ENCODE measurements around the gene ERVK3-1. TPM values are rescaled to one million over a fixed set of nuclear protein-coding genes. Genes with fewer than 3 reads are reported as not detected.
A peak's percentile ranks its signal among the peaks of the same experiment; 100 is the strongest.

The ERVK3-1 gene
- total and polyA plus RNA-seq, 2 of the 13 experiments (the other 11 are each of a cell fraction or from before 2014, with no cell fraction given) = 28.5 to 38.7 TPM

DNA sequence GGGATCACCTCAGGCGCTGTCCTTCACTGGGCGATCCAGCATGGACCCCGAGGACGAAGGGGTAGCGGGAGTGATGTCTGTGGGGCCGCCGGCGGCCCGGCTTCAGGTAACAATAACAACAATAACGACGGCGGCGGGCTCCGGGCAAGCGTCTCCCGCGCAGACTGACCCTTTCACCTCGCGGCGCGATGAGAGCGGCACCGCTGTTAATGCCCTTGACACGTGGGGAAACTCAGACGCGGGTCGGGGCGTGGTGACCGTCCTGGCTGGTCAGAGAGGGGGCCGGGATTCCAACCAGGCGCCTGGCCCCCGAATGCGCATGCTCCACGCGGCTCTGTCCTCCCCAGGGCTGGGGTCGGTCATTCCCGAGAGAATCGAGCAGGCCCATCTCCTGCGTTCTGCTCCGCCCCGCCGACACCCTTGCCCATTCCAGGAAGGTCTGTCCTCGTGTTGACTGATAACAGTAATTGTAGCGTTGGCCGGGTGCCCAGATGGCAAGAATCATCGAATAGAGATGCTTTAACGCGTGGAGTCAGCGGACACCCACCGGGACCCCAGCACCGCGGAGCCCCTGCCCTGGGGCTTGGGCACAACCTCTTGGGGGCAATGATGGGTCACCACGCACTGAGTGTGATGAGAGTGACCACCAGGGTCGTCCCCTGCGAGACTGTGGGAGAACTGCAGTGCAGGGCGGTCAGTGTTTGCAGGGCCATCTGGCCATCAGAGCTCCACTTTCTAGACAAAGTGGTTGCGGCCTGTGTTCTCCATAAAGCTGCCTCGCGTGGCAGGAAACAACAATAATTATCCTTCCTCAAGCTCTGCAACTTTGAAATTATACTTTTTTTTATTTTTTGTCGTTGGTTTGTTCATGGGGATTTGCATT lies 25.9 kb upstream of the ERVK3-1 start (continued):
- TF ChIP-seq MEIS1 (CRISPR knock-in tag; IDR thresholded peaks at IDR 0.05; ENCODE audit: borderline replicate concordance) = peak; percentile 84; the same call in 1 of the 2 replicates
- TF ChIP-seq ISX (CRISPR knock-in tag; conservative IDR thresholded peaks at IDR 0.05) = 0 out of 2 replicates have a peak, but pooled peaks have one; percentile 39
- no peak for TF ChIP-seq EZH2 (conservative IDR thresholded peaks at IDR 0.05; ENCODE audit: low read depth, low read length)
- TF ChIP-seq, protein P1, sequence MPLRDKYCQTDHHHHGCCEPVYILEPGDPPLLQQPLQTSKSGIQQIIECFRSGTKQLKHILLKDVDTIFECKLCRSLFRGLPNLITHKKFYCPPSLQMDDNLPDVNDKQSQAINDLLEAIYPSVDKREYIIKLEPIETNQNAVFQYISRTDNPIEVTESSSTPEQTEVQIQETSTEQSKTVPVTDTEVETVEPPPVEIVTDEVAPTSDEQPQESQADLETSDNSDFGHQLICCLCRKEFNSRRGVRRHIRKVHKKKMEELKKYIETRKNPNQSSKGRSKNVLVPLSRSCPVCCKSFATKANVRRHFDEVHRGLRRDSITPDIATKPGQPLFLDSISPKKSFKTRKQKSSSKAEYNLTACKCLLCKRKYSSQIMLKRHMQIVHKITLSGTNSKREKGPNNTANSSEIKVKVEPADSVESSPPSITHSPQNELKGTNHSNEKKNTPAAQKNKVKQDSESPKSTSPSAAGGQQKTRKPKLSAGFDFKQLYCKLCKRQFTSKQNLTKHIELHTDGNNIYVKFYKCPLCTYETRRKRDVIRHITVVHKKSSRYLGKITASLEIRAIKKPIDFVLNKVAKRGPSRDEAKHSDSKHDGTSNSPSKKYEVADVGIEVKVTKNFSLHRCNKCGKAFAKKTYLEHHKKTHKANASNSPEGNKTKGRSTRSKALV (CRISPR knock-in tag; IDR thresholded peaks at IDR 0.05) = peak; percentile 67
- no peak for TF ChIP-seq SIX4 (CRISPR knock-in tag; IDR thresholded peaks at IDR 0.05)
- no peak for TF ChIP-seq KDM3A (CRISPR knock-in tag; IDR thresholded peaks at IDR 0.05; ENCODE audit: low read depth)
- no peak for TF ChIP-seq ZNF672 (CRISPR knock-in tag; IDR thresholded peaks at IDR 0.05)
- no peak for TF ChIP-seq ZFAT (CRISPR knock-in tag; conservative IDR thresholded peaks at IDR 0.05)
- no peak for TF ChIP-seq ELF3 (CRISPR knock-in tag; IDR thresholded peaks at IDR 0.05)
- peak; percentile 18 for TF ChIP-seq AGO1 (IDR thresholded peaks at IDR 0.05; ENCODE audit: low read depth, low read length, poor library complexity, severe bottlenecking)
- TF ChIP-seq, protein P2, sequence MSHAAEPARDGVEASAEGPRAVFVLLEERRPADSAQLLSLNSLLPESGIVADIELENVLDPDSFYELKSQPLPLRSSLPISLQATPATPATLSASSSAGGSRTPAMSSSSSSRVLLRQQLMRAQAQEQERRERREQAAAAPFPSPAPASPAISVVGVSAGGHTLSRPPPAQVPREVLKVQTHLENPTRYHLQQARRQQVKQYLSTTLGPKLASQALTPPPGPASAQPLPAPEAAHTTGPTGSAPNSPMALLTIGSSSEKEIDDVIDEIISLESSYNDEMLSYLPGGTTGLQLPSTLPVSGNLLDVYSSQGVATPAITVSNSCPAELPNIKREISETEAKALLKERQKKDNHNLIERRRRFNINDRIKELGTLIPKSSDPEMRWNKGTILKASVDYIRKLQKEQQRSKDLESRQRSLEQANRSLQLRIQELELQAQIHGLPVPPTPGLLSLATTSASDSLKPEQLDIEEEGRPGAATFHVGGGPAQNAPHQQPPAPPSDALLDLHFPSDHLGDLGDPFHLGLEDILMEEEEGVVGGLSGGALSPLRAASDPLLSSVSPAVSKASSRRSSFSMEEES (CRISPR knock-in tag; IDR thresholded peaks at IDR 0.05) = no peak; the same call in 1 of the 2 replicates
- peak; percentile 91 for TF ChIP-seq AGO2 (optimal IDR thresholded peaks at IDR 0.05; ENCODE audit: low read depth, low read length)
- no peak for TF ChIP-seq ZNF773 (CRISPR knock-in tag; IDR thresholded peaks at IDR 0.05; ENCODE audit: borderline replicate concordance)
- TF ChIP-seq DPF2 (CRISPR knock-in tag; IDR thresholded peaks at IDR 0.05; ENCODE audit: borderline replicate concordance, low read depth) = no peak
- peak; percentile 55; the same call in 1 of the 2 replicates for TF ChIP-seq ZNF558 (CRISPR knock-in tag; IDR thresholded peaks at IDR 0.05; ENCODE audit: borderline replicate concordance)
- TF ChIP-seq, protein P3, sequence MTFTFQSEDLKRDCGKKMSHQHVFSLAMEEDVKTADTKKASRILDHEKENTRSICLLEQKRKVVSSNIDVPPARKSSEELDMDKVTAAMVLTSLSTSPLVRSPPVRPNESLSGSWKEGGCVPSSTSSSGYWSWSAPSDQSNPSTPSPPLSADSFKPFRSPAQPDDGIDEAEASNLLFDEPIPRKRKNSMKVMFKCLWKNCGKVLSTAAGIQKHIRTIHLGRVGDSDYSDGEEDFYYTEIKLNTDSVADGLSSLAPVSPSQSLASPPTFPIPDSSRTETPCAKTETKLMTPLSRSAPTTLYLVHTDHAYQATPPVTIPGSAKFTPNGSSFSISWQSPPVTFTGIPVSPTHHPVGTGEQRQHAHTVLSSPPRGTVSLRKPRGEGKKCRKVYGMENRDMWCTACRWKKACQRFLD (CRISPR knock-in tag; IDR thresholded peaks at IDR 0.05; ENCODE audit: borderline replicate concordance) = 0 out of 2 replicates have a peak, but pooled peaks have one; percentile 30
- TF ChIP-seq, protein P4, sequence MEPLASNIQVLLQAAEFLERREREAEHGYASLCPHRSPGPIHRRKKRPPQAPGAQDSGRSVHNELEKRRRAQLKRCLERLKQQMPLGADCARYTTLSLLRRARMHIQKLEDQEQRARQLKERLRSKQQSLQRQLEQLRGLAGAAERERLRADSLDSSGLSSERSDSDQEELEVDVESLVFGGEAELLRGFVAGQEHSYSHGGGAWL (CRISPR knock-in tag; IDR thresholded peaks at IDR 0.05) = 0 out of 2 replicates have a peak, but pooled peaks have one; percentile 13
- 0 out of 2 replicates have a peak, but pooled peaks have one; percentile 75 for TF ChIP-seq ZSCAN20 (CRISPR knock-in tag; IDR thresholded peaks at IDR 0.05; ENCODE audit: borderline replicate concordance)
- TF ChIP-seq KDM6A (CRISPR knock-in tag; IDR thresholded peaks at IDR 0.05; ENCODE audit: low read depth) = no peak
- no peak for TF ChIP-seq FOXA1 (IDR thresholded peaks at IDR 0.05)
- TF ChIP-seq FOXA1 (CRISPR knock-in tag; IDR thresholded peaks at IDR 0.05) = peak; percentile 39
- TF ChIP-seq JUN (CRISPR knock-in tag; IDR thresholded peaks at IDR 0.05) = no peak
- peak; percentile 54 for TF ChIP-seq ZNF883 (CRISPR knock-in tag; IDR thresholded peaks at IDR 0.05; ENCODE audit: not compliant biosample characterization)
- no peak for TF ChIP-seq ATF7 (IDR thresholded peaks at IDR 0.05)
- 0 out of 2 replicates have a peak, but pooled peaks have one; percentile 25 for TF ChIP-seq ATF7 (CRISPR knock-in tag; IDR thresholded peaks at IDR 0.05)
- TF ChIP-seq PRPF4 (IDR thresholded peaks at IDR 0.05; ENCODE audit: low read depth, low read length, poor library complexity, severe bottlenecking) = no peak
